ENCODE data around the gene FPR3.

FPR3 gene

DNA sequence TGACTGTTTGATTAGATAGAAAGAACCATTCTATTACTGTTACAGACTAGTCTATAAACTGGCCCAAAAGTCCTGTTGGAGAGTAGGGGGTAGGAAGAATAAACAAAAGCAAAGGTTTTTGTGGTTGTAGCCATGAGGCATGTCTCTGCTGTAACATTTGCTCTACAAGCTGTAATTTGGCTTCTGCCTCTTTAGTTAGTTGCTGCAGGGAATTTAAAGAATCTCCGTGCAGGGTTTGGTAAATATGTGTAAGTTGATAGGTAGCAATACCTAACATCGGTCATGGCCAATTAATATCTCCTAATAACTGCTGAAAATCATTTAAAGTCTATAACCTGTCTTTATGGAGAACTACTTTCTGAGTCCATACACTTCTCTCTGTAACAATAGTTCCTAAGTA is 13.0 kb downstream of the FPR3 start:
- no peak for FAIRE-seq

DNA sequence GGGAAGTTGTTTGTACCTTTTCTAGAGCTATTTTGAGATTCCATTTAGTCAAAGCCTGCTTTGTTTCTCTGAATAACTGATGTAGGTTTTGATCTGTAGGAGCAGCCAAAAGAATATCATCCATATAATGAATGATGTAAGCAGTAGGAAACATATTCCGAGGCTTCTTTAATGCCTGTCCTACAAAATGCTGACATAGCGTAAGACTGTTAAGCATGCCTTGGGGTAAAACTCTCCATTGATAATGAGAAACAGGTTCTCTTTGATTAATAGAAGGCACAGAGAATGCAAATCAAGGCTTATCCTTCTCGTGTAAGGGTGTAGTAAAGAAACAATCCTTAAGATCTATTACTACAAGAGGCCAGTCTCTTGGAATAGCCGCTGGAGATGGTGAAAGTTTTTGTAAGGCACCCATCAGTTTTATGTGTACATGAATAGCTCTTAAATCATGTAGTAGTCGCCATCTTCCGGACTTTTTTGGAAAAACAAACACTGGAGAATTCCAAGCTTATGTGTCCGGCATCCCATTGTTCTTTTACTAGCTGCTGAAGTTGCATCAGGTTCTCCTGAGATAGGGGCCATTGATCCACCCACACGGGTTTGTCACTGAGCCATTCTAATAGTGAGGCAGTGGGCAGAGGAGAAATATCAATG is 13.5 kb downstream of the FPR3 start:
- FAIRE-seq, result no peak

DNA sequence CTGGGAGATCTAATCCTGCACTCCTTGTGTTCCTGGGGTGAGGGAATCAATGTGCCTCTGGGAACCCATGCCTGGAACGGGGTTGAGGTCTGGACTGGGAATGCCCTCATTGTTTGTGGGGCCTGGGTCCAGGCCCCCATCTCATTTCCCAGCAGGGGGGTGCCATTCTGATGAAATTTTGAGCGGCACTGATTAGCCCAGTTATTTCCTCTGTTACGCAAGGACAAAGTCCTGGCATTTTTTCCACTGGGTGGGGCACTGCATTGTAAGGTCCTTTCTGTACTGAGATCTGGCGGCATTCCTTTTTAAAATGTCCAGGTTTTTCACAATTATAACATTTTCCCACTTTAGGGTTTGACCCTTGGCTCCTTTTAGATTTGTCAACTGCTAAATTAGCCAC is 14.8 kb downstream of the FPR3 start:
- FAIRE-seq, result no peak

DNA sequence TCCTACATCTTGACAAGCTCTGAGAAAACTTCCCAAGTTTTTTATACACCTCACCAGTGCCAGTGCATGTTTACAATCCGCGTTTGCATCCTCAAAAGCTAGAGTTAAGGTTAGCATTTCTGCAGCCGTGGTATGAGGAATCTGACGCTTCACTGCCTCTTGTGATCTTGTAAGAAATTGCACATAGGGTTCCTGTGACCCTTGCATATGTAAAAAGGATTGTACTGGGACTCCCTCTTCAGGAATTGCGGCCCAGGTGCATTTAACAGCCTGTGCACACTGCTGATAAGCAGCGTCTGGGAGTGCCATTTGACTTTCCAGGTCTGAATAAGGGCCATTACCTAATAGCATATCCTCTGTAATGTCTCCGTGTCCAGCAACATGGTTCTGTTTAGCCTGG is 15.3 kb downstream of the FPR3 start:
- FAIRE-seq, result no peak

DNA sequence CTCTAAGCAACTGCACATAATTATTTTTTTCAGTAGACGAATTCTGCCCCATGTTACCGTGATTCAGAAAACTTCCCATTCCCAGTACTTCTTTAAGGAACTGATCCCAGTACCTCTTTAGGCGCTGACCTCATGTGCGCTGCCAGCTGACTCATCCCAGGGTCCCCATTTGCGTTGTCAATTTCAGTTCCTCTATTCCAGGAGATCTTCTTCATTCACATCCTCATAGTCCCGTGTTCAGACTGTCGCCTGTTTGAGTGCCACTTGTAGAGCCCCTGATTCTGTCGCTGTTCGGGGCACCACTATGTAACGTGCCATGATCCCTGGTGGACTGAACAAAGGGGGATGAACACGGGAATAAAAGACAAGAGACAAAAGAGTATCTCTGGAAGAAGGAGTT is 16.4 kb downstream of the FPR3 start:
- FAIRE-seq, result no peak

DNA sequence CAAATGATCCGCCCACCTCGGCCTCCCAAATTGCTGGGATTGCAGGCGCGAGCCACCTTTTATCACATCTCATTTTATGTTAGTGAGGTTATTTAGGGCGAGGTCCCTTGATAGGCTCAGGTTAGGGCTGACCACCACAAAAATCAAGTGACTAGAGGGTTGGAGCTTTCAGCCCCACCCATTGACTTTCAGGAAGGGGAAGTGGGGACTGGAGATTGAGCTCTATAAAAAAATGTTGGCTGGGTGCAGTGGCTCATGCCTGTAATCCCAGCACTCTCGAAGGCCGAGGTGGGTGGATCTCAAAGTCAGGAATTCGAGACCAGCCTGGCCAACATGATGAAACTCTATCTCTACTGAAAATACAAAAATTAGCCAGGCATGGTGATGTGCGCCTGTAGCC is 20.1 kb downstream of the FPR3 start:
- FAIRE-seq, result no peak

DNA sequence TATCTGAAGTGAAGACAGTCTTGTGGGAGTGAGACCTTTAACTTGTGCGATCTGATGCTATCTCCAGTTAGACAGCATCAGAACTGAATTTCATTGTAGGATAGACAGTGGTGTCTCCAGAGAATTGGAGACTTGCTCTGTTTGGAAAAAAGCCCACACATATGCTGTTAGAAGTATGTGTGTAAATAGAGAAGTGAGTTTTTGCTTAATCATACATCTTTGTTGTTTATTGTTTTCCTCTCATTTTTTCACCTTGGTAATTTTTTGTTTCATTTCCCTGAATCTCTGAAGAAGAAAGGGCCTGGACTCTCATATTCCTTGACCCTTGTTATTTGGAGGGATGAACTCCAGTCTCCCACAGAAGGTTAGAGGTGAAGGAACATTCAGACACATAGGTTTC is 21.8 kb downstream of the FPR3 start:
- no peak for FAIRE-seq

DNA sequence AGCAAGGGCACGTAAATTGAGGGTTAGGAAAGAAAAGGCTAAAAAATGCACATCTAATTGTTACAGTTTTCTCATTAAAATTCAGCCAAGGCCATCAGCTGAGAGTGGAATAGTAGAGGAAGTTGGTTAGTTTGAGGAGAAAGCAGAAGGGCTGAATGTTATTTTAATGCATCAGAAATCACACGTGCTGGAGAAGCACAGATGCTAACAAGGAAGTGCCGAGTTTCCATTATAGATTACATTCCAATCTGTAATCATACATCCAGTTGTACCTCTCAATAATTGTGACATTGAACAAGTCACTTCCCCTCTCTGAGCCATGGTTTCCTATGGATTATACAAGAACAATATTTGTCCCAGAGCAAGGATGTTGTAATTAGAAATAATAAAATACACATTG is 25.1 kb downstream of the FPR3 start:
- FAIRE-seq, result no peak

DNA sequence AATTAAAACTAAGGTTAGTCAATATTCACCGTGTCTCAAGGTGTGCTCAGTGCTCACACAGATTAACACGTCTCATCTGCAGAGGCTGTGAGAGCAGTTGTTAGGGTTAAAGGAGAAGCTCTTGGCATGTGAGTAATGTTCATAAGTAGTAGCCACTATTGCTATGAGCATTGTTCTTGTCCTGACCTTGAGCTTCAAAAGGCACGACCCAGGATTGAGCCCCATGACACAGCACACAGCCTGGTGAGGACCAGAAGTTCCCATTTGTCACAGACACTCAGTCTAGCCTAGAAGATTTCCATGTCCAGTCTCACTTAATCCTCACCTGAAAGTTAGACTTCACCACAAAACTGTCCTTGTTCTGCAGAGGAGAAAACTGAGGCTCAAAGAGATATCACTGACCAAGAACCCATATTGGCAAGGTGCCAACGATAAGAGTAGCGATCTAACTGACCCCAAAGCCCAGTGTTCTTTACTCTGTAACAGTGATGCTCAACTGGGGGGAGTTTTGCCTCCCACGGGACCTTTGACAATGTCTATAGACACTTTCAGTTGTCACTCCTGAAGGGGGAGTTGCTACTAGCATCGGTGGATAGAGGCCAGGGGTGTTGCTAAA is 26.0 kb downstream of the FPR3 start:
- FAIRE-seq, result no peak

DNA sequence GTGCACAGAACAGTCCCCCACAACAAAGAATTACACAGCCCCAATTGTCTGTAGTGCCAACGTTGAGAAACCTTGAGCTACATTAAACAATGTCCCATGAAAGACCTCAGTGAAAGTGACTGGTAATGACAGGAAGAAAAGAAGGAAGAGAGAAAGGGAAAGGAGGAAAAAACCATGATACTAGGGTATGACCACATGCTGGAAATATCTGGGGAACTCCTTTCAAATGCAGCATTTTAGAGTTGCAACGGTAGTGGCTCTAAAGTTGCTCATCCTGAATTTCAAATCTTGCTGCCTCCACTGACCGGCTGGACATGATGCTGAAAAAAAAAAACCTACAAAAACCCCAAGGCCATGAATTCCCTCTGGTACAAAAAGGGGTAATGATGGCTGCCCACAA is 26.5 kb downstream of the FPR3 start:
- FAIRE-seq, result no peak

DNA sequence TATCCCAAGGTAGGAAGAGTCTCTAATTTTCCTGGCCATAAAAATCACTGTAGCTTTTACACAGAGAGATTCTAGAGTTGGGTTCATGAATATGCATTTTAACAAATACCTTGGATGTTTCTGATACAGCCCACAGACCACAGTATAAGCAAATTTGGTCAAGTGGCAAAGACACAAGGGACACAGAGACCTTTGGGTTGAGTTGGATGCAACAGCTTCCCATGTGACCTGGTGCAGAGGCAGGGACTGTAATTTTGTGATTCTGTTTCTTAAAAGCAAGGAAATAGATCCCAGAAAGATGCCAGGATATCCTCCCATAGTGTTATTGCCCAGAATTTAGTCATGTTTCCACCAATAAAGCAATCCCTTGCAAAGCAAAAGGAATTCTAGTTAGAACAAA is 27.0 kb downstream of the FPR3 start:
- FAIRE-seq, result no peak

DNA sequence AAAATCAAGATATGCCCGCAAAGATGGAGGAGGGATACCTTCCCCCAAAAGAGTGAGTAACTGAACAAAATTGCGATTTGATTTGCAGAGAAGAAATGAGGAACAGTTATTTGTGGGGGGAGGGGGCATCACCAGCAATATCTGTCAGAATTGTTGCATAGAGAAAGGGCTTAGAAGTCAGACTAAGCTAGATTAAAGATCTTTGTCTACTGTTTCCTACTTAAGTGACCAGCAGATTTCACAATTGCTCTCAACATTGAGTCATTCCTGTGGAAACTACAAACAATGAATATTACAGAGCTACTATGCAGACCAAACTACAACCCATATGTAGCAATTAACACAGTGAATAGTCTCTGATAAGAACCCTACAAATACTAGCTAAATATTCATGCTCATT is 27.4 kb downstream of the FPR3 start:
- FAIRE-seq, result no peak

DNA sequence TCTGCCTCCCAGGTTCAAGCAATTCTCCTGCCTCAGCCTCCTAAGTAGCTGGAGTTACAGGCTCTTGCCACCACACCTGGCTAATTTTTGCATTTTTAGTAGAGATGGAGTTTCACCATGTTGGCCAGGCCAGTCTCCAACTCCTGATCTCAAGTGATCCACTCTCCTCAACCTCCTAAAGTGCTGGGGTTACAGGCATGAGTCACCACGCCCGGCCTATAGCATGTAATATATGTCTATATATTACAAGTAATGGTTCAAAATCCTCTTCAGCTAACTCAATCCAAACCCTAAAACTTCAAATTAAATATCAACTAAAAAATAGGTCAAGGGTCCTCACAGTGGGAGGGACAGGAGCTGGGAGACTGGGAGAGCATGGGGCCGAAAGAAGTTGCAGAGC is 28.0 kb downstream of the FPR3 start:
- no peak for FAIRE-seq

DNA sequence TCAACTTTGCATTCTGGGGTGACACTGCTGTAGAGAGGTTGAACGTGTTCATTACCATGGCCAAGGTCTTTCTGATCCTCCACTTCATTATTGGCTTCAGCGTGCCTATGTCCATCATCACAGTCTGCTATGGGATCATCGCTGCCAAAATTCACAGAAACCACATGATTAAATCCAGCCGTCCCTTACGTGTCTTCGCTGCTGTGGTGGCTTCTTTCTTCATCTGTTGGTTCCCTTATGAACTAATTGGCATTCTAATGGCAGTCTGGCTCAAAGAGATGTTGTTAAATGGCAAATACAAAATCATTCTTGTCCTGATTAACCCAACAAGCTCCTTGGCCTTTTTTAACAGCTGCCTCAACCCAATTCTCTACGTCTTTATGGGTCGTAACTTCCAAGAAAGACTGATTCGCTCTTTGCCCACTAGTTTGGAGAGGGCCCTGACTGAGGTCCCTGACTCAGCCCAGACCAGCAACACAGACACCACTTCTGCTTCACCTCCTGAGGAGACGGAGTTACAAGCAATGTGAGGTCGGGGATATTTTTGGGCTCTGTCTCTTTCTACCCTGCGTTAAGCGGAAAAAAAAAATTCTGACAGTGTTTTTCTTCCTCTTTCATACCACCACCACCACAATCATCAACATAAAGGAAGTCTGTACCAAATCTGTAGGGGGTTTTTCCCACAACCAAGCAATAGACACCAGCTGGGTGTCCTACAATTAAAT is 29.5 kb downstream of the FPR3 start:
- FAIRE-seq, result no peak

DNA sequence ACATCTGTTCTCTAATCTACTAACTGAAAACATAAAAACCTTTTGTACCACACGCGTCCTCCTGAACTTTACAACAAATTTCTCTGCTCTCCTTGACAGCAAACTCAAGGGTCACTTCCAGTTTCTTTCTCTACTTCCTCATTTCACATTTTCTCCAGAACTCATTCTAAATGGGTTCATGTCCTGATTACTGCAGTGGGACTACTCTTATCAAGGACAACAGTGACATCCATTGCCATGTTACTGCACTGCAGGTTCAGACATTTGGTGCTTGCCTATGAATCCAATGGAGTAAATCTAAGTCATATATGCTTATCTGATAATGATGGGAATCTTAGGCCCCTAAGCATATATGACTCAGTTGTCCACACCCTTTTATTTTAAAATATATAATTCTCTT is 35.3 kb downstream of the FPR3 start:
- no peak for FAIRE-seq

DNA sequence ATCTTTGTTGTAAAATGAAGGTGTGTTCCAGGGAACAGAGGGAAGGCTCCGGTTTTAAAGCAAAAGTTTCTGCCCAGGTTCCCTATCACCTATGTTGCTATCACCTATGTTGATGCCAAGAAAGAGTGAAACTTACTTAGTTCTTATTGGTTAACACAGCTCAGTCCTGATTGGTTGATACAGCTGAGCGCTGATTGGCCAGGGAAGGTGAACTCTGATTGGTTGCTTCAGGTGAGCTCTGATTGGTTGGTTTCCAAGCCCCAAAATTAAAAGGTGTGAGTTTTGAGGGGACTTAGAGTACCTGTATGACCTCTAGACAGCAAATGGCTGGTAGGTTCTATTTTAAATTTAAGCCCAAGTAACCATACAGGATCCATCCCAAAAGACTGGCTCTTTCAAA is 42.2 kb downstream of the FPR3 start:
- FAIRE-seq, result no peak

DNA sequence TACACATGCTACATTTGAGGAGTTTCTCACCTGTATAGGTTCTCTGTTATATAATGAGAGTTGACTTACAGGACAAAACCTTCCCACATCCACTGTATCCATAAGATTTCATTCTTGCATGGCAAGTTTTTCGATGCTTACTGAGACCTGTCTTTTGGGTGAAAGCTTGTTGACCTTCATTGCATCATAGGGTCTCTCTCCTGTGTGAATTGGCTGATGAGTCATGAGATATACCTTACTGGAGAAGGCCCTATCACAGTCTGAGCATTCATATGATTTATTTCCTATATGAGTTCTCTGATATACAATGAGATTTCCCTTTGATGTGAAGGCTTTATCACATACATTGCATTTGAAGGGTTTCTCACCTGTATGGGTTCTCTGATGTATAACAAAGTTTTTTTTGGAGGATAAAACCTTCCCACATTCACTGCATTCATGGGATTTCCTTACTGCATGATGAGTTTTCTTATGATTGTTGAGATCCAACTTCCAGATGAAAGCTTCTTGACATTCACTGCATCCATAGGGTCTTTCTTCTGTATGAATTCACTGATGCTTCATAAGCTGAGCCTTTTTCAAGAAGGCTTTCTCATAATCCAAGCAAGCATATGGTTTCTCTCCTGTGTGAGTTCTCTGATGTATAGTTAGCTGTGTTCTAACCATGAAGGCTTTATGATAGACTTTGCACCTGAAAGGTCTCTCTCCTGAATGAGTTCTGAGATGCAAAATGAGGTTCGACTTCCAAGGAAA is 67.1 kb downstream of the FPR3 start:
- no peak for FAIRE-seq

DNA sequence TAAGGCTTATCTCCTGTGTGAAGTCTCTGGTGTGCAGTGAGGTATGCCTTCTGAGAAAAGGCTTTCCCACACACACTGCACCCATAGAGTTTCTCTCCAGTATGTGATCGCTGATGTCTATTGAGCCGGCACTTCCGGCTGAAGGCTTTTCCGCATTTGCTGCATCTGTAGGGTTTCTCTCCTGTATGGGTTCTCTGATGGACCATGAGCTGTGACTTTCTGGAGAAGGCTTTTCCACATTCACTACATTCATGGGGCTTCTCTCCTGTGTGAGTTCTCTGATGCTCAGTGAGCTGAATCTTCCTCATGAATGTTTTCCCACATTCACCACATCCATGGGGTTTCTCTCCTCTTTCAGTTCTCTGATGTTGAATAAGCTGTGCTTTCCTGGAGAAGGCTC is 78.1 kb downstream of the FPR3 start:
- no peak for FAIRE-seq

Data from endometrium (tissue), 2 donors.